Heart left ventricle (tissue), 13 donors: Measurements from ENCODE around the gene TDRD9.

Source experiments
- POLR2A ChIP-seq, 2 donors: fragments of 450-650 bp; IDR thresholded peaks; one replicate each; pipeline ENCODE4 v1.6.1; 2017; ENCODE audit warnings: antibody characterized with exemption in 2 of 2, mild to moderate bottlenecking in 2 of 2, moderate library complexity in 2 of 2
- TF ChIP-seq, protein P1 (sequence below), 12 donors: fragments of 200-600 bp; sonication (generic) in 4 of 12; IDR thresholded peaks; one replicate each; pipeline versions ENCODE4 v1.5.0 to v1.8.0; 2018 to 2022; ENCODE audit warnings: antibody characterized with exemption in 12 of 12, mild to moderate bottlenecking in 5 of 12
- donor health status: ischemic (EF 13 %, LVEDD 7.1; RV severe dilation, severe dysfunction).
- donor health status: DM: no; HTN: yes; CAD: no.
- donor health status: DM: no; HTN: no; CAD: no.
- donor health status: ischemic (EF 25% LVEDD 6.9; RV normal size, moderate dysfunction).
- donor health status: ischemic (EF 25% LVEDD 5.7; RV mildly dilated, moderate dysfunction).
- donor health status: ischemic (EF 35%, LVEDD 5.7; RV mildly dilated, moderate dysfunction).
- donor health status: nonischemic (EF 11% LVEDD 7.7; RV severe dilation, severe dysfunction).
- donor health status: DM: yes; HTN: yes; CAD: no.
- donor health status: PGD.
- donor health status: ischemic (EF 29% LVEDD 5.4; RV normal size, mild dysfunction).
- donor health status: nonischemic (EF 23%, LVEDD 6.1; RV moderate dilation, normal function).

GRCh38 chr14:103890821-103891666 is 37.2 kb upstream of the TDRD9 start:
- TF ChIP-seq, protein P1, sequence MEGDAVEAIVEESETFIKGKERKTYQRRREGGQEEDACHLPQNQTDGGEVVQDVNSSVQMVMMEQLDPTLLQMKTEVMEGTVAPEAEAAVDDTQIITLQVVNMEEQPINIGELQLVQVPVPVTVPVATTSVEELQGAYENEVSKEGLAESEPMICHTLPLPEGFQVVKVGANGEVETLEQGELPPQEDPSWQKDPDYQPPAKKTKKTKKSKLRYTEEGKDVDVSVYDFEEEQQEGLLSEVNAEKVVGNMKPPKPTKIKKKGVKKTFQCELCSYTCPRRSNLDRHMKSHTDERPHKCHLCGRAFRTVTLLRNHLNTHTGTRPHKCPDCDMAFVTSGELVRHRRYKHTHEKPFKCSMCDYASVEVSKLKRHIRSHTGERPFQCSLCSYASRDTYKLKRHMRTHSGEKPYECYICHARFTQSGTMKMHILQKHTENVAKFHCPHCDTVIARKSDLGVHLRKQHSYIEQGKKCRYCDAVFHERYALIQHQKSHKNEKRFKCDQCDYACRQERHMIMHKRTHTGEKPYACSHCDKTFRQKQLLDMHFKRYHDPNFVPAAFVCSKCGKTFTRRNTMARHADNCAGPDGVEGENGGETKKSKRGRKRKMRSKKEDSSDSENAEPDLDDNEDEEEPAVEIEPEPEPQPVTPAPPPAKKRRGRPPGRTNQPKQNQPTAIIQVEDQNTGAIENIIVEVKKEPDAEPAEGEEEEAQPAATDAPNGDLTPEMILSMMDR (IDR thresholded peaks at IDR 0.05) = no peak
- TF ChIP-seq POLR2A (IDR thresholded peaks at IDR 0.05) = no peak
